Parathyroid adenoma (tissue), 2 donors: ENCODE results near the gene SLC35A4.
"Not testable (repeated sequence)": the region's sequence is repeated elsewhere in the genome, so short reads cannot be mapped to it uniquely, and the experiment has no call there.

Source experiments
- H2AFZ ChIP-seq: fragments of 300-600 bp; sonication (generic); one replicate; pipeline ENCODE4 v1.7.0; 2017; ENCODE audit warnings: antibody characterized with exemption, mild to moderate bottlenecking
- H3K27ac ChIP-seq: fragments of 300-600 bp; sonication (generic); one replicate; pipeline ENCODE4 v1.7.0; 2017
- H3K27me3 ChIP-seq: fragments of 300-600 bp; sonication (generic); one replicate; pipeline ENCODE4 v1.7.0; 2017; ENCODE audit warnings: low read length; ENCODE audit not compliant: control insufficient read depth, insufficient read depth
- H3K36me3 ChIP-seq: fragments of 300-600 bp; sonication (generic); one replicate; pipeline ENCODE4 v1.7.0; 2017; ENCODE audit warnings: low read length; ENCODE audit not compliant: control insufficient read depth, insufficient read depth
- H3K4me1 ChIP-seq: fragments of 300-600 bp; sonication (generic); one replicate; pipeline ENCODE4 v1.7.0; 2017; ENCODE audit warnings: control low read depth
- H3K4me2 ChIP-seq: fragments of 300-600 bp; sonication (generic); one replicate; pipeline ENCODE4 v1.7.0; 2017; ENCODE audit warnings: low read length
- H3K4me3 ChIP-seq: fragments of 300-600 bp; sonication (generic); one replicate; pipeline ENCODE4 v1.7.0; 2017; ENCODE audit warnings: low read depth, low read length
- H3K79me2 ChIP-seq: fragments of 300-600 bp; sonication (generic); one replicate; pipeline ENCODE4 v1.7.0; 2017; ENCODE audit warnings: control low read depth
- H3K9ac ChIP-seq: fragments of 300-600 bp; sonication (generic); one replicate; pipeline ENCODE4 v1.7.0; 2017; ENCODE audit warnings: mild to moderate bottlenecking
- H3K9me3 ChIP-seq: fragments of 300-600 bp; sonication (generic); one replicate; pipeline ENCODE4 v1.7.0; 2017; ENCODE audit warnings: low read length; ENCODE audit not compliant: control insufficient read depth
- TF ChIP-seq, protein P1 (sequence below): fragments of 300-600 bp; sonication (generic); IDR thresholded peaks from one replicate; pipeline ENCODE4 v1.7.0; 2017; ENCODE audit warnings: antibody characterized with exemption, mild to moderate bottlenecking
- donor health status: primary hyperparathyroidism.

Gene SLC35A4

DNA sequence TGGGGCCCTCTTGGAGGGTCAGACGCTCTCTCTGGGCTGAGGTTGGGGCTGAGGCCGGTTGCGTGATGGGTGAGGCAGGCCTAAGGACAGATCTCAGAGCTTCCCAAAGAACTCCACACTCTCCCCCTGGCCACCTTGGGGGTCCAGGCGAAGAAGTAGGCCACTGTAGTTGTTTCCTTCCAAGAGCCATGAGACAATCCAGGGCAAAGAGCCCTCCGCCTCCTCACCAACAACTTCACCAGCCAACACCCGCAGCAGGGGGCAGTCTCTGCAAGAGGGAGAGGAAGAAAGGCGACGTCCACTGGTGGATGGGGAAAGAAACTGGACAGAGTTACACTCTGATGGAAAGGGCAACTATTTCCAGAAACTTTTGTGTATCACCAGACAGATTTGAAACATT lies 10.7 kb downstream of the SLC35A4 start:
- H3K27me3 ChIP-seq, result no peaks in the 10 kb centered on the region
- H3K79me2 ChIP-seq, result no peaks in the 10 kb centered on the region
- peak overlapping the region; percentile 17 for H2AFZ ChIP-seq
- H3K9me3 ChIP-seq, result no peaks in the 10 kb centered on the region
- no peaks in the 10 kb centered on the region for H3K36me3 ChIP-seq
- no peak overlapping the region for H3K4me2 ChIP-seq
- H3K4me3 ChIP-seq, result no peak overlapping the region
- no peaks in the 10 kb centered on the region for H3K4me1 ChIP-seq
- H3K27ac ChIP-seq, result no peak overlapping the region
- TF ChIP-seq, protein P1, sequence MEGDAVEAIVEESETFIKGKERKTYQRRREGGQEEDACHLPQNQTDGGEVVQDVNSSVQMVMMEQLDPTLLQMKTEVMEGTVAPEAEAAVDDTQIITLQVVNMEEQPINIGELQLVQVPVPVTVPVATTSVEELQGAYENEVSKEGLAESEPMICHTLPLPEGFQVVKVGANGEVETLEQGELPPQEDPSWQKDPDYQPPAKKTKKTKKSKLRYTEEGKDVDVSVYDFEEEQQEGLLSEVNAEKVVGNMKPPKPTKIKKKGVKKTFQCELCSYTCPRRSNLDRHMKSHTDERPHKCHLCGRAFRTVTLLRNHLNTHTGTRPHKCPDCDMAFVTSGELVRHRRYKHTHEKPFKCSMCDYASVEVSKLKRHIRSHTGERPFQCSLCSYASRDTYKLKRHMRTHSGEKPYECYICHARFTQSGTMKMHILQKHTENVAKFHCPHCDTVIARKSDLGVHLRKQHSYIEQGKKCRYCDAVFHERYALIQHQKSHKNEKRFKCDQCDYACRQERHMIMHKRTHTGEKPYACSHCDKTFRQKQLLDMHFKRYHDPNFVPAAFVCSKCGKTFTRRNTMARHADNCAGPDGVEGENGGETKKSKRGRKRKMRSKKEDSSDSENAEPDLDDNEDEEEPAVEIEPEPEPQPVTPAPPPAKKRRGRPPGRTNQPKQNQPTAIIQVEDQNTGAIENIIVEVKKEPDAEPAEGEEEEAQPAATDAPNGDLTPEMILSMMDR, result peak; percentile 43
- H3K9ac ChIP-seq, result no peak overlapping the region

DNA sequence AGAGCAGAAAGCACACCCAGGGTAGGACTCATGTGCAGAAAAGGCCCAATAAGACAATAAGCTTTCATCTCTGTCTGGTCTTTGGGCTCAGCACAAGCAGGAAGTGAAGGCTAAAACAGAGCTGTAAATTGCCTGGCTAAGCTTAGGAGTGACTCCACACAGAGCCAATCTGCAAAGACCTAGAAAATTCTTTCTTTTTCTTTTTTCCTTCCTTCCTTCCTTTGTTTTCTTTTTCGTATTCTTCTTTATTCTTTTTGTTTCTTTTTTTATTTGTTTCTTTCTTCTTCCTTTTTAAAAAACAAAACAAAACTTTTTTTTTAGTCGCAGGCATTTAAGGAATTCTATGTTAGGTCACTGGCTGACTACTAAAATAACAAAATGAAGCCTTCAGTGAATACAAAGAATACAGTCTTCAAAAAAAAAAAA lies 12.2 kb downstream of the SLC35A4 start:
- H3K27me3 ChIP-seq, result no peaks in the 10 kb centered on the region
- H3K4me1 ChIP-seq, result no peaks in the 10 kb centered on the region
- H3K4me3 ChIP-seq, result no peak overlapping the region
- TF ChIP-seq, protein P1, result no peak
- H2AFZ ChIP-seq, result peak overlapping the region; percentile 43
- peak overlapping the region; percentile 34 for H3K27ac ChIP-seq
- H3K79me2 ChIP-seq, result no peaks in the 10 kb centered on the region
- no peak overlapping the region for H3K9ac ChIP-seq
- H3K9me3 ChIP-seq, result no peaks in the 10 kb centered on the region
- H3K4me2 ChIP-seq, result no peak overlapping the region
- no peaks in the 10 kb centered on the region for H3K36me3 ChIP-seq

DNA sequence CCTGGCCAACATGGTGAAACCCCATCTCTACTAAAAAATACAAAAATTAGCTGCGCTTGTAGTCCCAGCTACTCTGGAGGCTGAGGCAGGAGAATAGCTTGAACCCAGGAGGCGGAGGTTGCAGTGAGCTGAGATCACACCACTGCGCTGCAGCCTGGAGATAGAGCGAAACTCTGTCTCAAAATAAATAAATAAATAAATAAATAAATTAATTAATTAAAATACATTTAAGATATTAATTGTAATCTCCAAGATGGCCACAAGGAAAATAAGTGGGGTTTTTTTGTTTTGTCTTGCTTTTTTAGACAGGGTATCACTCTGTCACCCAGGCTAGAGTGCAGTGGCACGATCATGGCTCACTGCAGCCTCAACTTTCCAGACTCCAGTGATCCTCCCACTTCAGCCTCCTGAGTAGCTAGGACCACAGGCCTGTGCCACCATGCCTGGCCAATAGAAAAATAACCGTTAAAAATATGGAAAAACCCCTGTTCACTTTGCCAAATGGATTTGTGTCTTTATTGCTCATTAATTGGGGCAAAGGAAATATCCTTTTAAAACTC lies 14.6 kb downstream of the SLC35A4 start:
- H3K4me2 ChIP-seq, H3K4me3 ChIP-seq, H3K36me3 ChIP-seq, H3K4me1 ChIP-seq, H2AFZ ChIP-seq, H3K27me3 ChIP-seq, H3K79me2 ChIP-seq, H3K27ac ChIP-seq, H3K9ac ChIP-seq, H3K9me3 ChIP-seq: not testable (repeated sequence)

DNA sequence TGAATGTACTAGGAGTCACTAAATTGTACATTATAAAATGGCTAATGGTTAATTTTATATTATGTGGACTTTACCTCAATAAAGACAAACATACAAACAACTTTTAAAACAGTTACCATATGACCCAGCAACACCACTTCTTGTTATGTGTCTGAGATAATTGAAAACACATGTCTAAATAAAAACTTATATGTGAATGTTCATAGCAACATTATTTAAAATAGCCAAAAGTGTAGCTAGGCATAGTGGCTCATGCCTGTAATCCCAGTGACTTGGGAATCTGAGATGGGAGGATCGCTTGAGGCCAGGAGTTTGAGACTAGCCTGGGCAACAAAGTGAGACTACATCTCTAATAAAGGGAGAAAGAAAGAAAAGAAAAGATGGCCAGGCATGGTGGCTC lies 22.9 kb downstream of the SLC35A4 start:
- Histone ChIP-seq H3K36me3 (no peaks in the 10 kb centered on the region), H3K9me3 (no peaks in the 10 kb centered on the region), H3K4me3 (no peak overlapping the region), H3K4me1 (no peaks in the 10 kb centered on the region), H3K4me2 (no peak overlapping the region), H3K79me2 (no peaks in the 10 kb centered on the region), H2AFZ (no peak overlapping the region), H3K9ac (no peak overlapping the region), H3K27me3 (no peaks in the 10 kb centered on the region), H3K27ac (no peak overlapping the region)
- TF ChIP-seq, protein P1, result no peak

DNA sequence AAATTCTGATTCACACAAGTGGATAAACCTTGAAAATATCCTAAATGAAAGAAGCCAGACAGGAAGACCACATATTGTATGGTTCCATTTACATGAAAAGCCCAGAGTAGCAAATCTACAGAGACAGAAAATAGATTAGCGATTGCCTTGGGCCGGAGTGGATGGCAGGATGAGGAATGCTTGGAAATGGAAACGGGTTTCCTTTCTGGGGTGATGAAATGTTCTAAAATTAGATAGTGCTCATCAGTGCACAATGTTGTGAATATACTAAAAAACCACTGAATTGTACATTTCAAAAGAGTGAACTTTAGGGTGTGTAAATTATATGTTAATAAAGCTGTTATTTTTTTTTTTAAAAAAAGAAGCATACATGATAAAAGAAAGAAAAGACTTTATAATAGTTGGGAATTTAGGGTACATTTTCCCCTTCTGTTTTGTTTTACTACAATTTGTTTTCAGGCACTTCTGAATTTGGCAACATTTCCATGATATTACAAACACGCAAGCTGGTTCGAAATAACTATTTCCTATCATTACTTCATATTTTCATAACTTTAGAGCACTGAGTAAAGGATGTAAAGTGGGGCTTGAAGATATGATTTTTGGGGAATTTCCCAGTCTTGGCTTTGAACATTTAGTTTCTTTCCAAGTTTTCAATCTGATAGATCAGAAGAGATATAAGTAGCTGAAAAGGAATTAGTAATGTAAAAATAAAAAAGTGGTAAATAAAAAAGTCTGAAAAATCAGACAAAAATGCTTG lies 23.9 kb downstream of the SLC35A4 start:
- no peaks in the 10 kb centered on the region for H3K36me3 ChIP-seq
- no peak overlapping the region for H3K27ac ChIP-seq
- no peaks in the 10 kb centered on the region for H3K79me2 ChIP-seq
- H3K9me3 ChIP-seq, result no peaks in the 10 kb centered on the region
- H3K9ac ChIP-seq, result no peak overlapping the region
- H3K27me3 ChIP-seq, result no peaks in the 10 kb centered on the region
- no peaks in the 10 kb centered on the region for H3K4me1 ChIP-seq
- no peak overlapping the region for H2AFZ ChIP-seq
- no peak overlapping the region for H3K4me2 ChIP-seq
- H3K4me3 ChIP-seq, result no peak overlapping the region
- TF ChIP-seq, protein P1, result no peak
